GM18519 (cell line): ENCODE measurements around the gene TP53I11.

Experiments
- ATAC-seq: cut with Tn5 transposase; IDR thresholded peaks from one replicate; pipeline ENCODE4 v1.9.1; 2021; ENCODE audit warnings: mild to moderate bottlenecking, moderate library complexity; ENCODE audit not compliant: unreplicated experiment, low FRiP score

The TP53I11 gene

GRCh38 chr11:44942029-44942955, 8.4 kb downstream of the TP53I11 start:
- ATAC-seq = no peak

DNA sequence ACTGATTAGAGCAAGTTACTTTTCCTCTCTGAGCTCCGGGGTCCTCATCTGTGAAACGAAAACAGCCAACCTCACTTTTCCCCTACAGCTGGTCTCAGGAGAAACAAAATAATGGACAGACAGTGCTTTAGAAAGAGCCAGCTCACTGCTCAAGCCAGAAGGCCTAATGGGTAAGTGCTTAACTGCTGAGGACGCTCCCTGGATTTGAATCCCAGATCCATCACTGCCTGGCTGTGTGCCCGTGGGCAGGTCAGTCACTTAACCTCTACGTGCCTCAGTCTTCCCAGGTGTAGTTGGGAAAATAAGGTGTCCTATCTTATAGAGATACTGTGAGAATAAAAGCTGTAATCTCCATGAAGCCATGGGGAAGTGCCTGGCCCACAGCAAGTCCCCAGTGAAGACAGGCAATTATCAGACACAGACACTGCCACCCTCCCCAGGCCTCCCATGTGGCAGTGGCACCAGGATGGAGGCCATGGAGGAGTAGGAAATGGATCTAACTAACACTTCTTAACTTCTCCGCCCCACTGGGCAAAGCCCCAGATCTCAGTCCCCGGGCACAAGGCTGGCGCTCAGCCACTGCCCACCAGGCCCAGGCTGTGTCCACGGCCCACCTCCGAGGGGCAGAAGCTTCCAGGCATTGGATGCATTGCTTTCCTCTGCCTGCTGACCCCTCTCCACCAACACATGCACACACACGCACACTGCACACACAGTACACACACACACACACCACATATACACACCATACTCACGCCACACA, 9.2 kb downstream of the TP53I11 start:
- ATAC-seq = no peak

- no peak for ATAC-seq
Observed at GRCh38 chr11:44940835-44941234, 9.8 kb downstream of the TP53I11 start.

DNA sequence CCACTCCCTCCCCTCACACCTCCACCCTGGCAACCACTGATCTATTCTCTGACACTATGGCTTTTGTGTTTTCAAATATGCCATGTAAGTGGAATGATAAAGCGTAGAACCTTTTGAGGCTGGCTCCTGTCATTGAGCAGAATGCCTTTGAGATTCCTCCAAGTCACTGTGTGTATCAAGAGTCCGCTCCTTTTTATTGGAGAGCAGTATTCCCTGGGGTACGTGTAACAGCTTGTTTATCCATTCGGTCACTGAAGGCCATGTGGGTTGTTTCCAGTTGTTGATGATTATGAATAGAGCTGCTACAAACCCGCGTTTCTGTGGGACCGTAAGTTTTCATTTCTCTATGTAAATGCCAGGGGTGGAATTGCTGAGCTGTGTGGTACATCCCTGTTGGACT, 10.3 kb downstream of the TP53I11 start:
- ATAC-seq = no peak

DNA sequence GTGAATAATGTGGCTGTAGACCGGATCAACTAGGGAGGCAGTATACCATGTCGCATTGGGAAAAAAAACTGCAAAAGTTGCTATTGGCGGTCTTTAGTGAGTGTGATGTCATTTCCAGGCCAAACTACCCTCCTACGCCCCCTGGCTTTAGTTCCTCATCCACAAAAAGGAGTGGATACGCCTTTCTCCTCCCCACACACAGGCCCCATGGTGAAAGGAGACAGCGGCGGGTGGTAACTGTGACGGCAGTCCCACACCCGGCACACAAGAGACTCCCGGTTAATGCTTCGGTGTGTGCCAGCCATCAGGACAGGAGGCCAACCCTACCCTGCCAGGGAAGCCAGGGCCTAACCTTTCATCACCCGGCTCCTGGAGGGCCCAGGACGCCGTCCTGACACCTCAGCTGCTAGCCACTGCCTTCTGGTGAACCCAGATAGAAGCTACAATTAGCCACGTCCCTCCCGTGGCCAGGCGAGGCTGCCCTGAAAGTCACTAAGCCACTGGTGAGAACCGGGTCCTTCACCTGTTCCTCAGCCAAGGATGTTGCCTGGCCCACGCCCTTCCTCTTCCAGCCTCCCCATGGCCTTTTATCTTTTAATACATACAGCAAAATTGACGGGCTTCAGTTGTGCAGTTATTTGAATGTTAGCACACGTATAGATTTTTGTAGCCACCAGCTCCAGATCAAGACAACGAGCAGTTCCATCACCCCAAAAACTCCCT, 10.8 kb downstream of the TP53I11 start:
- no peak for ATAC-seq

- no peak for ATAC-seq
Observed at GRCh38 chr11:44938066-44938691, 12.5 kb downstream of the TP53I11 start.

- no peak for ATAC-seq
Observed at GRCh38 chr11:44936951-44937543, 13.6 kb downstream of the TP53I11 start.

GRCh38 chr11:44936525-44936924, 14.2 kb downstream of the TP53I11 start:
- ATAC-seq = no peak

GRCh38 chr11:44934735-44935250, 15.9 kb downstream of the TP53I11 start:
- ATAC-seq = no peak

DNA sequence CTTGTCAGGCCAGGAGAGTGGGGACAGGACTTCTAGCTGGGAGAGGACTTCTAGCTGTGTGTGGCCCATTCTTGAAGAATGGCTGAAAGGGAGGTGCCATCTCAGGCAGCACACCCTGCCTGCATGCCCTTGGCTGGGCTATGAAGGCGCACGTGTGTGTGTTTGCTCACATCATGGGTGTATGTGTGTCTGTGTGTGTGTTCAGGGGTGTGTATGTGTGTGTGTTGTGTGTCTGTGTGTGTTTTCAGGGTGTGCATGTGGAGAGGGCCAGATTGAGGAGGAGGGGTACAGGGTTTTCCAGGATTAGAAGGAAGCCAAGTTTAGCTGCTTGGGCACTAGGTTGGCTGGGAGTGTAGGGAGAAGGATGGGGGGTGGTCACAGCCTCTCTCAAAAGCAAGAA, 16.6 kb downstream of the TP53I11 start:
- ATAC-seq = no peak

- ATAC-seq = no peak
Observed at GRCh38 chr11:44931466-44931865, 19.2 kb downstream of the TP53I11 start.

DNA sequence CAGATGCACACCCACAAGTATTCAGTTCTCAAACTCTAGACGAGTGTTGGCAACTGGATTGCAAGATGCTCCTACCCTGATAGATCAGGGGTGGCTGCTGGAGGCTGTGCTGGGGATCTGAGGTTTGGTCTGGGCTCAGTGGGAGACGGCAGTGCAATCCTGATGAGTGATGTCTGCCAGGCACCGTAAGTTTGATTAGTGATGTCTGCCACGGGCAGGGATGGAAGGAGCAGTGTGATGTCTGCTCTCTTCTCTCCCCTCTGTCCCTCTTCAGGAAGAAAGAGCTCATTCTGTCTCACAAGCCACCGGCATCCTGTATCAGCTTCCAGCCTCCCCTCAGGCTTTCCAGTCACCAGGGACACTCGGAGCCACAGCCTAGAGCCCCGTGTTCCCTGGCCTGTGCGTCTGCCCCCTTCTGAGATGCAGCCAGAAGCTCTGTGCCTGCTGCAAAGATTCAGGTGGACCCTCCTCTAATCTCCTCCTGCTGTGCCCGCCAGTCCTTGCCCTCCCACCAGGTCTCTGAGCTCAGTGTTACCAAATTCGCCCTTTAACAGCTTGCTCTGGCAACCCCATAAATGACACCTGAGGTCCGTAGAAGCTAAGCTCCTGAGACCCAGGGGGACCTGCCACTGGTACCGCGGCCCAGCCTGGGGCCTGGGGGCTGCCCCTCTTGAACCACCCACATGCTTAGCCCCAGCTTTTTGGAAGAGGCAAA, 19.9 kb downstream of the TP53I11 start:
- ATAC-seq = no peak

DNA sequence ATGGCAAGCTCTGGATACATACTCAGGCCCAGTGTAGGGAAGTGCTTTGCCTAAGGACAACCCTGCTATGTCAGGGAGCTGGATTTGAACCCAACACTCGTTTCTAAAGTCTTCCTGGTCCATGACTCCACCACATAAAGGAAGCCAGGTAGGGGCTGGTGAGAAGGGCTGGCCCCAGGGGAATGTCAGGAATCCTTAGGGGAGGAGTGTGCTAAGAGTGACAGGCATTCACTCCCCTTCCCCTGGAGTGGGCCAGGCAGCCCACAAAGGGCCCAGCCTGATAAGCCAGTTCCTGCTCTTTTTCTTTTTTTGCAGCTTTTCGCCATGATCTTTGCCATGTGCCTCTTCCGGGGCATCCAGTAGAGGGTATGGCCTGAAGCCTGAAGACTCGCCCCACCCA, 21.9 kb downstream of the TP53I11 start:
- no peak for ATAC-seq

DNA sequence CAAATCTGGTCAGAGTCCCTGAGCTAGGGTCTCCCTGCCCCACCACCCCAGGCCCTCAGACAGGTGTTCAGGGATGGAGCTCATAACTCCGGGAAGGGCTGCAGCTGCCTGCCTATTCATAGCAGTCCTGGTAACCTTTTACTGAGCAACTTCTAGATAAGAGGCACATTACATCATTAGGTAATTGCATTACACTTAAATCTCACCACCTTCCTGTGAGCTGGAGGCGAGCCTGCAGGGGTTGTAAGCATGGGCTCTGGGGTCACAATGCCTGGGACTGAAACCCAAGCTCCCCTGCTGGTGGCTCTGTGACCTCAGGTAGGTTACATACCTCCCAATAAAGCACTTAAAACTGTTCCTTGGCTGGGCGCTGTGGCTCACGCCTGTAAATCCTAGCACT, 22.5 kb downstream of the TP53I11 start:
- ATAC-seq = no peak

DNA sequence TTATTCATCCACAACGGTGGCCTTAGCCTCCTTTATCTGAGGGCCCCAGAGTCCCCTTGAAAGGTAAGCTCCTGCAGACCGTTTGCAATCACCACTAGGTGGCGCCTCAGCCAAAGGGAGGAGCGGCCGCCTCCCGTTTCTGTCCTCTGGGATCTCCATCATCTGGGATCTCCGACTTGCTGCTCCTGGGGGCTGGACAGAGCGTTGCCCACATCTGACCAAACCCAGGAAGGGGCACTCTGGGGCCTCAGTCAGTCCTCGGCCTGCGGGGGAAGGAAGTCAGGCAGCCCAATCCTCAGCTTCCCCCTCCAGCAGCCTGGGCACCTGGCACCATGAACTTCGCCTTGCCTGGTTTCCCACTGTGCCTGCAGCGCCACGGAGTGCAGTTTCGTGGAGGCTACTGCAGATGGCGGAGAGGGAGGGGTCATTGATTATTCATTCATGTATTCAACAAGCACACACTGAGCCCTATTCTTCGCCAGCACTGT, 23.5 kb downstream of the TP53I11 start:
- ATAC-seq = no peak

DNA sequence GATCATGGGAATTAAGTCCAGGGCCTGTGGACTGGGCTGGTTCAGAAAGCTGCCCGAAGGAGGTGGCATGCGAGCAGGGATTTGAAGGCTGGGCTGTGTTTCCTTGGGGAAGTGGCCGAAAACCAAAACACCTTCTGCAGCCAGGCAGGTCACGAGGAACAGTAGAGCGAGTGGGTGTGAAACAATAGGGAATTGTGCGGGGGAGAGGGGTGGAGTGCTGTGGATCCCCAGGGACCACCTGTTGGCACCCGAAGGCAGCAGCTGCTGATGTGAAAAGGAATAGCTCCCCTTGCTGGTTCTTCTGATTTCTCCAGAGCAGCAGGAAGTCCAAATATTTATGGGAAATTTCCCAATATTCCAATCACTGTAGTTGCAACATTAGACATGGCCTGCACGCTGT, 24.6 kb downstream of the TP53I11 start:
- no peak for ATAC-seq

- no peak for ATAC-seq
Observed at GRCh38 chr11:44923806-44924205, 26.9 kb downstream of the TP53I11 start.

GRCh38 chr11:44923115-44923514, 27.6 kb downstream of the TP53I11 start:
- ATAC-seq = no peak

DNA sequence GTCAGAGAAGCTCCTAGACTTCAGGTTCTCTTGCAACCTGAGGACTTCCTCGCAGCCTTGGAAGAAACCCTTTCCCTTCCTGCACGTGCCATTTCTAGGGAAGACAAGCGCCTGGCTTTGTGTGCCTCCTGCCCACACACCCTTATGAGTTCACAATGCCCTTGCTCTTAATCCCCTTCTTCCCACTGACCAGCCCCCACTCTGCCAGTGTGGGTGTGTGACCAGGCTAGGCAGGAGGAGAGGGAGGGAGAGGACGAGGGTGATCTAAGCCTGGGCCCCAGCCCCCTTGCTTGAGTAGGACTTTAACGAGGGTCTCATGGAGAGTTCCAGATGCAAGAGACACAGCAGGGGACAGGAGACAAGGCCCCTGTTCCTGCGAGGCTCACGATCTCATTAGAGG, 30.2 kb downstream of the TP53I11 start:
- ATAC-seq = no peak
